Activated naive CD8-positive, alpha-beta T cell treated with anti-CD3 and anti-CD28 coated beads, Interleukin-2, amount 50 U/mL, for 24 hours (primary cell): Measurements from ENCODE around the gene TENT4A.
"Not testable (repeated sequence)": the region's sequence is repeated elsewhere in the genome, so short reads cannot be mapped to it uniquely, and the experiment has no call there.

Experiments used
- ATAC-seq: fragments of 150-1000 bp; cut with Tn5 transposase; one replicate; pipeline ENCODE4 v1.10.0; 2021
- DNase-seq: peaks from one replicate; pipeline ENCODE4 v3.0.0; 2021
- H3K27ac Mint-ChIP-seq: one replicate; pipeline ENCODE4 v1.8.0; 2021; ENCODE audit warnings: mild to moderate bottlenecking, mixed read lengths
- H3K27me3 Mint-ChIP-seq: one replicate; pipeline ENCODE4 v1.8.0; 2021; ENCODE audit warnings: mixed read lengths
- H3K36me3 Mint-ChIP-seq: one replicate; pipeline ENCODE4 v1.8.0; 2021; ENCODE audit warnings: low read depth, mixed read lengths
- H3K4me1 Mint-ChIP-seq: one replicate; pipeline ENCODE4 v1.8.0; 2021; ENCODE audit warnings: mixed read lengths
- H3K4me3 Mint-ChIP-seq: one replicate; pipeline ENCODE4 v1.8.0; 2021; ENCODE audit warnings: mild to moderate bottlenecking, moderate library complexity, mixed read lengths
- H3K9me3 Mint-ChIP-seq: one replicate; pipeline ENCODE4 v1.8.0; 2021; ENCODE audit warnings: mixed read lengths

The TENT4A gene

DNA sequence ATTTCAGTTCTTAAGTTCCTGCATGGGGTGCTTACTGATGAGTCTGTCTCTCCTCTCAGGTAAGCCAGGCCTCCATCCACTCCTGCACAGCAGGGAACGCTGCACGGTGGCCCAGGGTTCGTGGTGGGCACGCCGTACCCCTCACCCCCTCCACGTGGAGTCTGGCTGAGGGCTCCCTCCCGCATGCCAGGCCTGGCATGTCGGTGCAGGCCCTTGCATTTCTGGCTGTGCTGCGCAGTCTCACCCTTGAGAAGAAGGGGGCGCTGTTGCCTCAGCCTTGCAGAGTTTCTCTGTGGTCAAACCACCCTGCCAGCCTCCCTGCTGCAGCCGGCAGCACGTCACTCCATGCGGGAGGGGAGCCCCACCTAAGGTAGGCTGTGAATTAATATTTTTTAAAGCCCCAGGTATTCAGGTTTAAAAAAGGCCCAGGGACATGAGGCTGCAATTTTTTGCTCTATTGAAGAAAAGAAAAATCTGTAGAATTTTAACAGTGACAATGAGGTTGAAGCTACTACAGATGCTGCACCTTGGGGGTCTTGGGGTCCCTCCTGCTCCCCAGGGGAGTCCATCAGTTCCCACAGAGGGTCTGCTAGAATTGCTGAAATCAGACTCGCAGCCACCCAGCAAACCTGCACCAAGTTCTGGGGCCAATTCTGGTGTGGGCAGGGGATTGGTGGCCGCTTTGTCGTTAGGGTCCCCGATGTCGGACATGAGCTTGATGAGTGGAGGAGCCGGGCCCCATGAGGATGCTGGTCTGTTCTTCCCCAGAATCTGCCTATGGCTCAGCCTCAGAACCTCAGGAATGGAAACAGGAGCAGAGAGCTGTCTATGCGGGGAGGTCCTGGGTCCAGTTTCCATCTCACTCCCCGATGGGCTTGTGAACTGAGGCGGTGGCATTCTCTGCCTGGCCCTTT, 52.6 kb downstream of the TENT4A start:
- Mint-ChIP-seq H3K9me3 (no peaks in the 10 kb centered on the region), H3K27ac (no peak overlapping the region), H3K4me1 (peaks cover 7% of the 10 kb centered on the region), H3K4me3 (no peak overlapping the region), H3K36me3 (no peaks in the 10 kb centered on the region), H3K27me3 (no peaks in the 10 kb centered on the region)
- peak; percentile 81 for DNase-seq
- ATAC-seq: peak; percentile 70

GRCh38 chr5:6766604-6767093, 53.4 kb downstream of the TENT4A start:
- Mint-ChIP-seq H3K4me1 (peaks cover 7% of the 10 kb centered on the region), H3K27ac (no peak overlapping the region), H3K9me3 (no peaks in the 10 kb centered on the region), H3K4me3 (no peak overlapping the region), H3K36me3 (no peaks in the 10 kb centered on the region), H3K27me3 (no peaks in the 10 kb centered on the region)
- ATAC-seq (peak; percentile 82), DNase-seq (peak; percentile 64)

- no peaks in the 10 kb centered on the region for H3K36me3 Mint-ChIP-seq
- H3K4me3 Mint-ChIP-seq: no peak overlapping the region
- H3K4me1 Mint-ChIP-seq: peaks cover 7% of the 10 kb centered on the region
- no peak for ATAC-seq
- no peaks in the 10 kb centered on the region for H3K9me3 Mint-ChIP-seq
- no peaks in the 10 kb centered on the region for H3K27me3 Mint-ChIP-seq
- H3K27ac Mint-ChIP-seq: no peak overlapping the region
- no peak for DNase-seq
Measured at GRCh38 chr5:6767481-6768063, 54.3 kb downstream of the TENT4A start.

GRCh38 chr5:6768590-6769230, 55.5 kb downstream of the TENT4A start:
- Mint-ChIP-seq H3K4me1 (peaks cover 7% of the 10 kb centered on the region), H3K9me3 (no peaks in the 10 kb centered on the region), H3K36me3 (no peaks in the 10 kb centered on the region), H3K27ac (no peak overlapping the region), H3K4me3 (no peak overlapping the region), H3K27me3 (no peaks in the 10 kb centered on the region)
- ATAC-seq (no peak), DNase-seq (no peak)

- H3K4me1 Mint-ChIP-seq: peaks cover 17% of the 10 kb centered on the region
- H3K9me3 Mint-ChIP-seq: no peaks in the 10 kb centered on the region
- peaks cover 13% of the 10 kb centered on the region for H3K27me3 Mint-ChIP-seq
- H3K4me3 Mint-ChIP-seq: no peak overlapping the region
- no peaks in the 10 kb centered on the region for H3K36me3 Mint-ChIP-seq
- ATAC-seq (no peak), DNase-seq (no peak)
- H3K27ac Mint-ChIP-seq: no peak overlapping the region
Measured at GRCh38 chr5:6770826-6771607, 57.8 kb downstream of the TENT4A start.

DNA sequence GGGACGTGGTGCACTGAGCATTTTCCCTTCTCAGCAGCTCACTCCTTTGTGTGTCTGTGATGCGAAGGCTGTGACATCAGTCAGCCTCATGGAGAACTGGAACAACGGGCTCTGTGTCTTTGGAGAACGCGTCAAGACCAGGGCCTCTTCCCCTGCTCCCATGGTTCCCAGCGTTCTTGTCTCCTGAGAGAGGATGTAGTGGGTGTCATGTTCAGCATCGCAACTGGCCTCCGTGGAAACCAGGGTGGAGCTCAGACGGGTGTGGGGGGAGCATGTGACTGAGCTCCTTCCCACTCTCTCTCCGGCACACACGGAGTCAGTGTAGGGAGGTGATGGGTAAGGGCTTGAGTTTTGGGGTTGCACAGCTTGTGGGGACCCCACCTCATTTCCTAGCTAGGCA, 59.7 kb downstream of the TENT4A start:
- H3K27me3 Mint-ChIP-seq: peaks cover 17% of the 10 kb centered on the region
- no peaks in the 10 kb centered on the region for H3K9me3 Mint-ChIP-seq
- no peaks in the 10 kb centered on the region for H3K36me3 Mint-ChIP-seq
- peaks cover 12% of the 10 kb centered on the region for H3K4me1 Mint-ChIP-seq
- no peak overlapping the region for H3K4me3 Mint-ChIP-seq
- H3K27ac Mint-ChIP-seq: no peak overlapping the region
- DNase-seq: no peak
- ATAC-seq: no peak

GRCh38 chr5:6773342-6774035, 60.3 kb downstream of the TENT4A start:
- Mint-ChIP-seq H3K9me3 (no peaks in the 10 kb centered on the region), H3K36me3 (no peaks in the 10 kb centered on the region), H3K27me3 (peaks cover 17% of the 10 kb centered on the region), H3K4me1 (peaks cover 12% of the 10 kb centered on the region), H3K27ac (no peak overlapping the region), H3K4me3 (no peak overlapping the region)
- no peak for DNase-seq
- no peak for ATAC-seq

- not testable (repeated sequence) for DNase-seq, H3K36me3 Mint-ChIP-seq, H3K27ac Mint-ChIP-seq, ATAC-seq, H3K4me3 Mint-ChIP-seq, H3K9me3 Mint-ChIP-seq
- H3K27me3 Mint-ChIP-seq: peaks cover 17% of the 10 kb centered on the region
- H3K4me1 Mint-ChIP-seq: peaks cover 12% of the 10 kb centered on the region
Measured at GRCh38 chr5:6774207-6774606, 61.0 kb downstream of the TENT4A start.

- peaks cover 12% of the 10 kb centered on the region for H3K4me1 Mint-ChIP-seq
- H3K27ac Mint-ChIP-seq: no peak overlapping the region
- peaks cover 17% of the 10 kb centered on the region for H3K27me3 Mint-ChIP-seq
- no peaks in the 10 kb centered on the region for H3K9me3 Mint-ChIP-seq
- no peak for ATAC-seq
- H3K36me3 Mint-ChIP-seq: no peaks in the 10 kb centered on the region
- no peak overlapping the region for H3K4me3 Mint-ChIP-seq
- no peak for DNase-seq
Measured at GRCh38 chr5:6774721-6775204, 61.5 kb downstream of the TENT4A start.

DNA sequence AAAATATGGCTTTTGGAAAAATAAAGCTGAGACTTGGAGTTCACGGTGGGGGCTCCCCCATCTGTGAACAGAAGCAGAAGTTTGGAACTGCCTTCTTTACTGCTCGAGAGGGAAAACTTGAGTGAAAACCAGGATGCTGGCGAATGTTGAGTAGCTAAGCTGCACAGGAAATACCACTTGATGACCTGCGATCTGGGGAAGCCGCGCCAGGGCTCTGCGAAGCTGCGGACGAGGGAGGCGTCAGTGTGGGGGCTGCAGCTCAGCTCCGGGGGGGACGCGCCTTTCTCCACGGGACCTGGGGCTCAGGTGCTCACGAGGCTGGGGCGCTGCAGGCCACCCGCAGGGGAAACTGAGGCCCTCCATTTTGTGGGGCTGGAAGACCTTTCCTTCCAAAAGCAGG, 62.3 kb downstream of the TENT4A start:
- H3K4me3 Mint-ChIP-seq: no peak overlapping the region
- H3K4me1 Mint-ChIP-seq: peaks cover 12% of the 10 kb centered on the region
- H3K27me3 Mint-ChIP-seq: peaks cover 17% of the 10 kb centered on the region
- no peak overlapping the region for H3K27ac Mint-ChIP-seq
- H3K36me3 Mint-ChIP-seq: no peaks in the 10 kb centered on the region
- H3K9me3 Mint-ChIP-seq: no peaks in the 10 kb centered on the region
- DNase-seq: no peak
- no peak for ATAC-seq

DNA sequence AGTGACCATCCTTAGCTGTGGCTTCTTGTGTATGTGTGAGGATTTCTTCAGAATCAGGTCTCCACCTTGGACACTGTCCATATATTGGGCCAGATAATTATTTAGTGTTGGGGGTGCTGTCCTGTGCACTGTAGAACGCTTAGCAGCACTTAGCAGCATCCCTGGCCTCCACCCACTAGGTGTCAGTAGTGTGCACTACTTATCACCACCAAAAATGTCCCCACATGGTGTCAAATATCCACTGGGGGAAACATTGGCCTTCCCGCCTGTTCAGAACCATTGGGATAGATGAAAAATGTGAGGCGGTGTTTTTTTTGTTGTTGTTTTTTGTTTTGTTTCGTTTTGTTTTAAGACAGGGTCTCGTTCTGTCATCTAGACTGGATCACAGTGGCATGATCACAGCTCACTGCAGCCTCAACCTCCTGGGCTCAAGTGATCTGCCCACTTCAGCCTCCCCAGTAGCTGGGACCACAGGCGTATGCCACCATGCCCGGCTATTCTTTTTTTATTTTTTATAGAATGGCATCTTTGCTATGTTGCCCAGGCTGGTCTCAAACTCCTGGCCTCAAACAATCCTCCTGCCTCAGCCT, 67.7 kb downstream of the TENT4A start:
- H3K36me3 Mint-ChIP-seq: no peaks in the 10 kb centered on the region
- H3K4me3 Mint-ChIP-seq: no peak overlapping the region
- H3K27ac Mint-ChIP-seq: no peak overlapping the region
- peak; percentile 45 for ATAC-seq
- peak; percentile 38 for DNase-seq
- peaks cover 5% of the 10 kb centered on the region for H3K27me3 Mint-ChIP-seq
- H3K9me3 Mint-ChIP-seq: no peaks in the 10 kb centered on the region
- H3K4me1 Mint-ChIP-seq: peaks cover 5% of the 10 kb centered on the region

DNA sequence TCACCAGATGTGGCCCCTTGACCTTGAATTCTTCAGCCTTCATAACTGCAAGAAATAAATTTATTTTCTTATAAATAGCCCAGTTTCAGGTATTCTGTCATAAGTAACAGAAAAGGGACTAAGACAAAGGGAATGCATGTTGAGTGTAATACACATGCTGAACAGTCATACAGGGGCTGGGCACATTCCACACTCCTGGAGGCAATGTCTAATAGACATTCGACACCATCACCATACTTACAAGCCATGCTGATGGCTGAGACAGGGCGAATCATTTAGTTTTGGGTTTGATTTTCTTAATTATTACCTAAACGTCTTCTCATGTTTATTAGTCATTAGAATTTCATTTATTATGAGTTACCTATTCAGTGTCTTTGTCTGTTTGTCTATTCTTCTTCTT, 68.5 kb downstream of the TENT4A start:
- no peak for DNase-seq
- Mint-ChIP-seq H3K9me3 (no peaks in the 10 kb centered on the region), H3K4me3 (no peak overlapping the region), H3K36me3 (no peaks in the 10 kb centered on the region), H3K27me3 (peaks cover 2% of the 10 kb centered on the region), H3K4me1 (peaks cover 5% of the 10 kb centered on the region), H3K27ac (no peak overlapping the region)
- no peak for ATAC-seq

DNA sequence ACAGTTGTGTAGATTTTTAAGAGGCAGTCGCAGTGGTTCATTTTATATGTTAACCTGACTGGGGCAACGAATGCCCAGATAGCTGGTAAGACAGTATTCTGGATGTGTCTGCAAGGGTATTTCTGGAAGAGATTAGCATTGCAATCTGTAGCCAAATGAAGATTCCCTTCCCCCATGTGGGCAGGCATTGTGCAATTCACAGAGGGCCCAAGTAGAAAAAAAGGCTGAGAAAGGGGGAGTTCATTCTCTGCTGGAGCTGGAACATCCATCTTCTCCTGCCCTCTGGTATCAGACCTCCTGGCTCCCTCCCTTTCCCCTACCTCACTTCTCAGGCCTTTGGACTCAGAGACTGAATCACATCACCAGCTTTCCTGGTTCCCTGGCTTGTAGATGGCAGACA, 70.6 kb downstream of the TENT4A start:
- no peaks in the 10 kb centered on the region for H3K36me3 Mint-ChIP-seq
- no peaks in the 10 kb centered on the region for H3K27me3 Mint-ChIP-seq
- H3K27ac Mint-ChIP-seq: no peak overlapping the region
- no peak for DNase-seq
- H3K4me1 Mint-ChIP-seq: peaks cover 5% of the 10 kb centered on the region
- no peaks in the 10 kb centered on the region for H3K9me3 Mint-ChIP-seq
- ATAC-seq: no peak
- no peak overlapping the region for H3K4me3 Mint-ChIP-seq
